Stimulated activated CD8-positive, alpha-beta memory T cell treated with anti-CD3 and anti-CD28 coated beads, Interleukin-12 subunit alpha, Interleukin-12 subunit beta, amount 100 ng/mL, for 4 hours (primary cell): ENCODE measurements around the gene A1BG.
"Not testable (repeated sequence)": the region's sequence is repeated elsewhere in the genome, so short reads cannot be mapped to it uniquely, and the experiment has no call there.

Source experiments
- DNase-seq: peaks from one replicate; pipeline ENCODE4 v3.0.0-alpha.2; 2020; ENCODE audit warnings: low read depth

Gene A1BG

GRCh38 chr19:58385891-58386575, 32.7 kb upstream of the A1BG start:
- DNase-seq: no peak

DNA sequence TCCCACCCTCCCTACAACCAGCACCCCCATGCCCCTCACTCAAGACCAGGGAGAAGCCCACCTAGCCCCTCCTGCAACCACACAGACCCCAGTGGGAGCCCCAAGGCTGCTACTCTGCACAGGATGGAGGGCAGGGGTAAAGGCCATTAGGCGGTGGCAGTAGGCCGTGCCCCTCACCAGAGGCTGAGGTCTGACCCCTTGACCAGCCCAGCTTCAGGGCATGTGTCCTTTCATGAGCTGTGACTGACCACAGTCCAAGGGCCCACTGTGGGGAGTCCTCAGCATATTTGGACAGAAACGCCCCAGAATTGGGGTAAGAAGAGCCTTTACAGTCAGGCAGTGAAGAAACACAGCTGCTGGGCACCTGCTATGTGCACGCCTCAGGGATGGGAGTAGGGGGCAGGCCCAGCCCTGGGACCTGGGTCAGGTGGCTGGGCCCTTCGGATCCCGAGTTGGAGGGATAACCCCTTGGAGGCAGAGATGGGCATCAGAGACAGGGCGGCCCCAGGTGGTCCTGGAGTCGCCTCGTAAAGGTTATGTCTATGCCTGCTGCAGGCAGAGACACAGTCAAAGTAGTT, 32.1 kb upstream of the A1BG start:
- no peak for DNase-seq

DNA sequence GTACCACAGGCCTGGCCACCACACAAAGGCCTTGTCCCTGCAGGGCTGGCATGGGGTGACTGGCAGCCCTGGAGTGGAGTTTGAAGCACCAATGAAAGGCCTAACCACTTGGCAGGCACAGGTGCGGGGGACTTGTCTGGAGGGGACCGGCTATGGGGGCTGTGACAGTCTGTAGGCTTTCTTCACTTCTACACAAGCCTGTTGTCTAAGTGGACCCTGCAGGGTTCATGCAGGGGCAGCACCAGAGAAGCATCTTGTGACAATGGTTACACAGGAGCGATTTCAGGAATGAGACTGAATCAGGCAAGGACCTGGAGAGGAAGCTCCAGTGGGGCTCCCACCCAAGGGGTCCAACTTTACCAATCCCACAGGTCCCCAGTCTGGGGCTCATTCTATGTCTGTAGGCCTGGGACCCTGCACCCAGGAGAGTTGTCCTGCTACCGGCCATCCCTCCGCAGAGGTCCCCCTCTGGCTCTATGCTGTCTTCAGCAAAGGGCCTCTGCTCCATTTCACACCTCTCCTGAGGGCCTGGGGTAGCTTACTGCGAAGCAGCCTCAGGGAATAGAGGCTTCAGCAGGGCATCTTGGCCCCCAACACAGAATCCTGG, 29.8 kb upstream of the A1BG start:
- no peak for DNase-seq

DNA sequence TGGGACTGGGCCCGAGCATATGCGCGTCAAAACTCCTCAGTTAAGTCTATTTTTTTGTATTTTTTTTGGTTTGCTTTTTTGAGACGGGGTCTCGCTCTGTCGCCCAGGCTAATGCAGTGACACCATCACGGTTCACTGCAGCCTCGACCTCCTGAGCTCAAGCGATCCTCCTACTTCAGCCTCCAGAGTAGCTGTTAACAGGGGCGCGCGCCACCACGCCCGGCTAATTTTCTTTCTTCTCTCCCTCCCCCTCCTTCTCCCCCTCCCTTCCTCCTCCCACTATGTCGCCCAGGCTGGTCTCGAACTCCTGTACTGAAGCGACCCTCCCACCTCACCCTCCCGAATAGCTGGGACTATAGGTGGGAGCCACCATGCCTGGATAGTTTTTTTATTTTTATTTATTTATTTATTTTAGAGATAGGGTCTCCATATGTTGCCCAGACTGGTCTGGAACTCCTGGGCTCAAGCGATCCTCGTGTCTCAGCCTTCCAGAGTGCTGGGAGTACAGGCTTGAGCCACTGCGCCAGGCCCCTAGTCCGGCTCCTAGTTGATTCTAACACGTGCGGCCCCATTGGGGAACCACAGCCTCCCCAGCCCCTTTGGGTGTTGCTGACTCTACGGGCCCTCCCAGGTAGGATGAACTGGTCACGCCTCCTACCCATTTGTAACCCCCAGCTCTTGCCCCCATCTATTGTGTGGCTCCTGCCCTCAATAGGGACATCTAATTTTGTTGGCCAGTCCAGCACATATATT, 28.3 kb upstream of the A1BG start:
- no peak for DNase-seq

DNA sequence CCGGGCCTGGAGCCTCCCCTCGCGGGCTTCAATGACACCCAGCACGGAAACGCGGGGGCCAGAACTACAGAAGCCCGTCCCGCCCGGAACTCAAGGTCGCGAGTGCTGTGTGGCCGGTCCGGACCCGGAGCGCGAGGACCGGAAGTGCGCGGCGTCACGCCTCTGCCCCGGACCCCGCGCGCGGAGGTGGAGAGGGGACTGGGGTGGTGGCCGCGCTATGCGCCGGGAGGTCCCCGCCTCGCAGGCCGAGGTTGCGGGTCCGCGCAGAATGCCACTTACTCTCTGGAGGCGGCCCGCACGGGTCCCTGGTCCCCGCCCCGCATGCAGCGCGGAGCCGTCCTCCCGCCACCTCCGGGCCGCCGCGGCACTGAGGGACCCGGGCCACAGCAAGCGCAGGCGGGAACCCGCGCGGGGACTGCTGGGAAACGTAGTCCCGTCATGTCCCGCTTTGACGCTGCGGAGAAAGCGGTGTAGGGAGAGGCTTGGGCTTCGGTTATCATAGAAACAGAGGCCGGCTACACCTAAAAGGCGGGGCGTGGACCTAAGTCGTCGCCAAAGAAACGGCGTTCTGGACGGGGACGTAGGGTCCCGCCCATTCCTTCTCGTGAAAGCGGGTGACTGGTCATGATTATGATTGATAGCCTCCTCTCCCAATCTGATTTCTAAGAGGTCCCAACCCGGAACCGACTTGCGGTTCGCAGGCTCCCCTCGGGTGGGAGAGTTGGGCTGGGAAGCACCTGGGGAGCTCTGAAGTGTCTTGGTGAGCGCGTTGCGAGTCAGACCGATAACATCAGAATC, 27.6 kb upstream of the A1BG start, which contains the start of gene ZNF837:
TSS of gene ZNF837 (minus strand) at position 369 of the 798 bp plus-strand sequence. CDS start 11,698 bp downstream, outside the sequence.
- peak; percentile 93 for DNase-seq

GRCh38 chr19:58380037-58380661, 26.9 kb upstream of the A1BG start:
- DNase-seq: no peak

GRCh38 chr19:58379246-58379645, 26.0 kb upstream of the A1BG start:
- DNase-seq: no peak

DNA sequence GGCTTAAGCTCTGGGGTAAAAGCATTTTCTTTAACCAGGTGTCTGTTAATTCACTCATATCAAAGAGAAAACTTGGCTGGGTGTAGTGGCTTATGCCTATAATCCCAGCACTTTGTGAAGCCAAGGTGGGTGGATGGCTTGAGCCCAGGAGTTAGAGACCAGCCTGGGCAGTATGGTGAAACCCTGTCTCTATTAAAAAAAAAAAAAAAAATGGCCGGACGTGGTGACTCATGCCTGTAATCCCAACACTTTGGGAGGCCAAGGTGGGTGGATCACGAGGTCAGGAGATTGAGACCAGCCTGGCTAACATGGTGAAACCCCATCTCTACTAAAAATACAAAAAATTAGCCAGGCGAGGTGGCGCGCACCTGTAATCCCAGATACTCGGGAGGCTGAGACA, 23.4 kb upstream of the A1BG start:
- not testable (repeated sequence) for DNase-seq

- no peak for DNase-seq
These were observed 20.9 kb upstream of the A1BG start for GRCh38 chr19:58374200-58374599.

- no peak for DNase-seq
These were observed 19.2 kb upstream of the A1BG start for GRCh38 chr19:58372311-58373133.

DNA sequence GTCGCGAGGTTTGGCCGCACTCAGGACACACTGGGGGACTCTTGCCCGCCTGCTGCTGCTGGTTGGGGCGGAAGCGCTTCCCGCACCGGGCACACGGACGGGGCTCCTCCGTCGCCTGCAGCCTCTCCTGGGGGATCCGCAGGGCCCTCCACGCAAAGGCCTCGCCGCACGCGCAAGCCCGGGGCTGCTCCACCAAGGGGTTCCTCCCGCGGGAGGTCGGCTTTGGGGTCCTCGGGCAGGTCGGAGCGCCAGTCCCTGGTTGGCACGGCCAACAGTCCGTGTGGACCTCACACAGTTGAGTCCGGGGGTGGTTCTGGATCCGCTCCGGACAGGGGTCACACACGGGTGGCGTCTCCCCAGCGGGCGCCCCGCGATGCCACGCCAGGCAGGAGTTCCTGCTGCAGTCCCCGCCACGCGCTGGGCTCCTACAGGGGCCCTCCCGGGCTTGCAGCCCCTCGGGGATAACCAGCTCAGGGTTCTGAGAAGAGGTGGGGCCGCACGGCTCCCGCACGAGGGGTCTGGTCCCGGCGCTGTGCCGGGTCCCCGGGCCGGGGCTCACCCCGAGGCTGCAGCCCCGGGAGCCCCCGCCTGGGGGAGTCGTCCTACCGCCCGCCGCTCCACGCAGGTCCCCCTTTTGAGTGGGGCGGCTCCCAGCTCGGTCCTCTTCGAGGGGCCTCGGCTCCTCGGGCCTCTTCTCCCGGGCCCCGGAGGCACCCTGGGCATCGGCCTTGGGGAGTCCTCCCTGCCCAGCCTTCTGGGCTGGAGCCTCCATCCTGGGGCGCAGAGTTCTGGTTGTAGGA, 15.5 kb upstream of the A1BG start:
- DNase-seq: no peak

- no peak for DNase-seq
These were observed 14.6 kb upstream of the A1BG start for GRCh38 chr19:58367698-58368454.

DNA sequence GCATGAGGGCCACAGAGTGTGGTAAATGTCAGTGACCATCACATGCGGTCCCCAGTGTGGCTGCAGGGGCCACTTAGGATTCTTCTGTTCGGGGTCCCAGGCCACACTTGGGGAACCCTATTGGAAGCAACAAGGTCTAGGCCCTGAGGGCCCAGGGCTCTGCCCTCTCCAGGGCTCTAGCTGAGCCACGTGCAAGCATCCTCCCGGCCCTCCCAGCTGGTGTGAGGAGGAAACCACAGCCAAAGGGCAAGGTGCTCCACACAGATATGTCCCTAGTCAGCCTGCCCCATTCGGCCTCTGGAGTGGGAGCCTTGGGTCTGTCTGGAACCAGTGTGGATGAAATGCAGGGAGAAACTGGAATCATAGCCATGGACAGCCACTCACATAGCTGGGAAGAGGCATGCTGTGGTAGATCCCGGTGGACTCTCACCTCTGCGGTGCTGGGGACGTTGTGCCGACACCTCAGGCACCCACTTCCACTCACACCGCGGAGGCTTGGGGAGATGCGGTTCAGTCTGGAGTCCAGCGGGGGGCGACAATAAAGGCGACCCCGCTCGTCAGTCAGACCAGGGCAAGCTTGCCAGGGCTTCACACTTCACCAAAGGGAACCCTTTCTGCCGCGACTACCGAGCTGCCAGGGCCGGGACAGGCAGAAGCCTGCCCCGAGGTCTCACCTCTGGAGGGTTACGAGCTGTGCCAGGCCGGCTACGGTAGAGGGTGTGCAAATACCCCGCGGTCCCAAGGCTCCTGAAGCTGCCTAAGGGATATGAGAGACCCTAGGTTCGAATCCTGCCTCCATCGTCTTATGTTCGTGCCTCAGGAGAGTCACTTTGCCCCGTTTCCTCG, 13.5 kb upstream of the A1BG start:
- no peak for DNase-seq

GRCh38 chr19:58364146-58364545, 10.9 kb upstream of the A1BG start:
- no peak for DNase-seq

DNA sequence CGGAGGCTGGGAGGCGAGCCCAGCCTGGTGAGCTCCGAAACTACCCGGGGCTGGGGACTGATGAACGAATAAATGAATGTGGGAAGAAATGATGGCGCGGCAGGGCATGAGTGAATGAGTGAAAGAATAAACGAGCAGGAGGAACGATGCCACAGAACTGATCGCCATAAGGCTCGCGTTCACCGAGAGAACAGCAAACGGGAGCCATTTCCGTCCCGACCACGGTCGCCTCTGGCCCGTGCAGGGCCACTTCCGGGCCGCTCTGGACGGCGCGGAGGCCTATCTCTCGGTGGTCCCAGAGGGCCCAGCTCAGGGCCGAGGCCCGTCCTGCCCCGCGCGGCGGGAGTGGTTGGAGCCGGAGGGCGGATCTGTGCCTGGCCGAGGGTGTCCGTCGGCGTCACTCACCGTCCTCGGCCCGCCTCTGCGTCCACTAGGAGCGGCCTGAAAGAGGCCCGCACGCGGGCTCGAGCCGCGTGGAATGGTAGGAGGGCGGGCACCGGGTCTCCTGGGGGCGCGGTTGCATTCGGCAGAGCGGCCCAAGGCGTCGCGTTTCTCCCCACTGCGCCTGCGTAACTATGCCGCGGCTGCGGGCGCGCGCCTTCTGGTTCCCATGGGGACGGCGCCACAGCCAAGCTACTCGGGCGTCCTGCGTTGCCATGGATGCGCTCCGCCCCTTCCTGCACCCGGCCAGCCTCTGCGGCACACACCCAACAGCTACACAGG, 9.1 kb upstream of the A1BG start, which contains the start of gene ZNF497:
TSS of gene ZNF497 (minus strand) at position 480 of the 723 bp plus-strand sequence. CDS start 5,116 bp downstream, outside the sequence.
- DNase-seq: peak; percentile 97

- peak; percentile 32 for DNase-seq
These were observed 8.6 kb upstream of the A1BG start for GRCh38 chr19:58361900-58362271.

- no peak for DNase-seq
These were observed 4.3 kb upstream of the A1BG start for GRCh38 chr19:58357481-58358145.
